ENCODE data around the gene ENTPD2.

GRCh38 chr9:137019891-137020683 lies 33.8 kb downstream of the ENTPD2 start:
- TF ChIP-seq MXI1 (IDR thresholded peaks at IDR 0.05; ENCODE audit: borderline replicate concordance, low read depth, low read length) (no peak), CTCF (conservative IDR thresholded peaks at IDR 0.05; ENCODE audit: low read depth, low read length) (no peak), CHD1 (IDR thresholded peaks at IDR 0.05; ENCODE audit: low read depth, low read length) (no peak), RCOR1 (IDR thresholded peaks at IDR 0.05; ENCODE audit: insufficient replicate concordance, low read length) (no peak), POLR2A (IDR thresholded peaks at IDR 0.05; ENCODE audit: low read depth, low read length) (no peak)

Measured in IMR-90 (cell line).